Measurements from ENCODE around the gene COQ8B.

GRCh38 chr19:40673397-40673796 lies 43.3 kb downstream of the COQ8B start:
- TF ChIP-seq CTCF (conservative IDR thresholded peaks at IDR 0.05; ENCODE audit: low read depth, low read length) (no peak), EZH2 (IDR thresholded peaks at IDR 0.05; ENCODE audit: low read length, unreplicated experiment) (no peak)
